CD14-positive monocyte (primary cell): ENCODE results near the gene TMOD1. TPM values are rescaled to one million over a fixed set of nuclear protein-coding genes. Genes with fewer than 3 reads are reported as not detected.

Source experiments
- DNase-seq, 3 donors: peaks; one replicate each; pipeline ENCODE4 v3.0.0-alpha.2; 2011 to 2022
- H2AFZ ChIP-seq: 2 replicates; pipeline ENCODE4 v1.6.0; 2012; ENCODE audit warnings: mild to moderate bottlenecking, low read depth, low read length, inconsistent platforms; ENCODE audit not compliant: insufficient read depth, poor library complexity, severe bottlenecking
- H3K27ac ChIP-seq, 2 donors: 1 replicate in 1 of 2; 2 replicates in 1 of 2; pipeline ENCODE4 v1.5.1; 2012 to 2013; ENCODE audit warnings: low read length in 2 of 2, control low read depth in 1 of 2, inconsistent platforms in 1 of 2, low read depth in 1 of 2, mild to moderate bottlenecking in 1 of 2
- H3K27me3 ChIP-seq, 2 donors: one replicate each; pipeline versions ENCODE4 v1.6.0 to v1.6.1; 2011 to 2013; ENCODE audit warnings: low read length in 2 of 2; ENCODE audit not compliant: control insufficient read depth in 2 of 2, insufficient read depth in 2 of 2
- H3K36me3 ChIP-seq, 2 donors: replicated peaks in 1 of 2; 1 replicate in 1 of 2; 2 replicates in 1 of 2; pipeline versions ENCODE4 v1.5.1 to v1.6.1; 2012 to 2013; ENCODE audit warnings: low read length in 2 of 2, control low read depth in 1 of 2, inconsistent platforms in 1 of 2, mild to moderate bottlenecking in 1 of 2; ENCODE audit not compliant: insufficient read depth in 2 of 2, control insufficient read depth in 1 of 2
- H3K4me1 ChIP-seq, 2 donors: 1 replicate in 1 of 2; 2 replicates in 1 of 2; pipeline versions ENCODE4 v1.5.1 to v1.6.1; 2012 to 2013; ENCODE audit warnings: low read length in 2 of 2, control low read depth in 1 of 2, inconsistent platforms in 1 of 2, mild to moderate bottlenecking in 1 of 2, moderate library complexity in 1 of 2; ENCODE audit not compliant: insufficient read depth in 2 of 2, control insufficient read depth in 1 of 2
- H3K4me2 ChIP-seq: replicated peaks from 2 replicates; pipeline ENCODE3; 2012; ENCODE audit warnings: low read length, moderate library complexity, mild to moderate bottlenecking; ENCODE audit not compliant: poor library complexity, severe bottlenecking; ENCODE audit errors: extremely low read depth
- H3K4me3 ChIP-seq, 3 experiments: fragments of 200-600 bp in 1 of 3; sonication (generic) in 1 of 3; replicated peaks in 1 of 3; 1 replicate in 2 of 3; 2 replicates in 1 of 3; pipeline ENCODE4 v1.5.1; 2011 to 2013; ENCODE audit warnings: low read length in 3 of 3, mild to moderate bottlenecking in 3 of 3, control low read depth in 2 of 3, low read depth in 2 of 3, inconsistent platforms in 1 of 3, moderate library complexity in 1 of 3
- H3K79me2 ChIP-seq: 2 replicates; pipeline ENCODE4 v1.6.0; 2012; ENCODE audit warnings: mild to moderate bottlenecking, control low read depth, inconsistent platforms, low read length, moderate library complexity; ENCODE audit not compliant: insufficient read depth
- H3K9ac ChIP-seq: 2 replicates; pipeline ENCODE4 v1.6.0; 2017; ENCODE audit warnings: low read length, mild to moderate bottlenecking; ENCODE audit not compliant: insufficient read depth, poor library complexity, severe bottlenecking
- H3K9me3 ChIP-seq, 2 donors: replicated peaks in 1 of 2; 1 replicate in 1 of 2; 2 replicates in 1 of 2; pipeline versions ENCODE4 v1.5.1 to v1.6.1; 2012 to 2013; ENCODE audit warnings: low read length in 2 of 2, control low read depth in 1 of 2; ENCODE audit not compliant: control insufficient read depth in 1 of 2, insufficient read depth in 1 of 2
- H4K20me1 ChIP-seq: 2 replicates; pipeline ENCODE4 v1.6.0; 2012; ENCODE audit warnings: mild to moderate bottlenecking, low read length, control low read depth, moderate library complexity; ENCODE audit not compliant: insufficient read depth
- H3K27ac Mint-ChIP-seq, 7 donors: one replicate each; pipeline ENCODE4 v1.8.0; 2020; ENCODE audit warnings: mild to moderate bottlenecking in 7 of 7, mixed read lengths in 7 of 7, moderate library complexity in 6 of 7, inconsistent platforms in 2 of 7
- H3K27me3 Mint-ChIP-seq, 3 donors: one replicate each; pipeline ENCODE4 v1.8.0; 2021 to 2022; ENCODE audit warnings: low read depth in 3 of 3, mild to moderate bottlenecking in 3 of 3, mixed read lengths in 3 of 3, moderate library complexity in 3 of 3, inconsistent platforms in 1 of 3
- H3K36me3 Mint-ChIP-seq, 2 donors: one replicate each; pipeline ENCODE4 v1.8.0; 2020; ENCODE audit warnings: mixed read lengths in 2 of 2, inconsistent platforms in 1 of 2, mild to moderate bottlenecking in 1 of 2
- H3K4me1 Mint-ChIP-seq: one replicate; pipeline ENCODE4 v1.8.0; 2020; ENCODE audit warnings: mild to moderate bottlenecking, mixed read lengths
- H3K4me3 Mint-ChIP-seq, 2 donors: one replicate each; pipeline ENCODE4 v1.8.0; 2020; ENCODE audit warnings: mild to moderate bottlenecking in 2 of 2, mixed read lengths in 2 of 2, moderate library complexity in 1 of 2
- H3K9me3 Mint-ChIP-seq, 7 donors: one replicate each; pipeline ENCODE4 v1.8.0; 2020 to 2022; ENCODE audit warnings: mixed read lengths in 7 of 7, mild to moderate bottlenecking in 6 of 7, moderate library complexity in 6 of 7, inconsistent platforms in 2 of 7
- CTCF ChIP-seq: fragments of 200-600 bp; IDR thresholded peaks from one replicate; pipeline ENCODE4 v1.8.0; 2022; ENCODE audit warnings: antibody characterized with exemption, mild to moderate bottlenecking
- WGBS: methylation state at CpG from one replicate; pipeline ENCODE4 v1.1.5; 2013; ENCODE audit warnings: missing lambda C conversion rate; ENCODE audit not compliant: insufficient coverage; 5-methylcytosine and 5-hydroxymethylcytosine counted together
- intact Hi-C, 2 donors: fragments of 100-400 bp; cut with micrococcal nuclease; formaldehyde crosslinking; loops; one replicate each; pipeline versions ENCODE4 v1.15.0 to v1.15.1; 2023
- polyA plus RNA-seq, 3 donors: library from polyadenylated mRNA; depleted of rRNA in 1 of 3; unstranded in 2 of 3; stranded (reverse) in 1 of 3; fragments of 300-500 nt in 2 of 3; fragments of >200 nt in 1 of 3; fragmentation: Illumina TruSeq in 2 of 3; gene quantifications; 1 replicate in 2 of 3; 2 replicates in 1 of 3; pipeline ENCODE4 v1.2.3, GENCODE V29; 2012 to 2021

Gene TMOD1
- polyA plus RNA-seq, 3 donors, result 0.09 to 0.81 (median 0.59) TPM

- peaks cover 7% of the 10 kb centered on the region for H3K4me1 Mint-ChIP-seq
Observed at GRCh38 chr9:97516111-97516510, 14.6 kb downstream of the TMOD1 start.

GRCh38 chr9:97517331-97518089 is 16.0 kb downstream of the TMOD1 start:
- no peaks in the 10 kb centered on the region for H3K36me3 Mint-ChIP-seq
- no peak overlapping the region for H3K4me3 Mint-ChIP-seq
- H3K27ac Mint-ChIP-seq, result no peak overlapping the region
- Histone ChIP-seq H3K27ac (no peak overlapping the region), H3K36me3 (no peaks in the 10 kb centered on the region), H2AFZ (no peak overlapping the region), H3K4me1 (no peaks in the 10 kb centered on the region), H3K4me2 (no peak overlapping the region), H3K4me3 (no peak overlapping the region), H3K9ac (no peak overlapping the region), H3K9me3 (no peaks in the 10 kb centered on the region), H3K79me2 (no peaks in the 10 kb centered on the region), H3K27me3 (peaks cover 12 to 20% of the 10 kb centered on the region in 2 donors), H4K20me1 (no peaks in the 10 kb centered on the region)
- H3K9me3 Mint-ChIP-seq, result peaks cover 0 to 2% (median 0%) of the 10 kb centered on the region in 7 donors
- no peak for TF ChIP-seq CTCF
- peaks cover 19 to 32% (median 25%) of the 10 kb centered on the region in 3 donors for H3K27me3 Mint-ChIP-seq
- WGBS, result 94% methylated on average over 8 of the region's 14 CpGs
- DNase-seq, result no peak
- peaks cover 7% of the 10 kb centered on the region for H3K4me1 Mint-ChIP-seq
- intact Hi-C loops, result no loop called here

More at GRCh38 chr9:97516111-97516510, 14.6 kb downstream of the TMOD1 start:
- DNase-seq, result no peak
- no peaks in the 10 kb centered on the region for H3K36me3 Mint-ChIP-seq
- Histone ChIP-seq H2AFZ (no peak overlapping the region), H3K36me3 (no peaks in the 10 kb centered on the region), H3K4me1 (no peaks in the 10 kb centered on the region), H3K9ac (no peak overlapping the region), H3K79me2 (no peaks in the 10 kb centered on the region), H3K4me3 (no peak overlapping the region), H3K4me2 (no peak overlapping the region), H4K20me1 (no peaks in the 10 kb centered on the region), H3K27me3 (peaks cover 12 to 20% of the 10 kb centered on the region in 2 donors), H3K9me3 (no peaks in the 10 kb centered on the region), H3K27ac (no peak overlapping the region)
- H3K27me3 Mint-ChIP-seq, result peaks cover 19 to 32% (median 25%) of the 10 kb centered on the region in 3 donors
- peaks cover 0 to 2% (median 0%) of the 10 kb centered on the region in 7 donors for H3K9me3 Mint-ChIP-seq
- intact Hi-C loops, result no loop called here
- WGBS, result 94% methylated on average over 2 of the region's 8 CpGs
- no peak overlapping the region for H3K4me3 Mint-ChIP-seq
- no peak for TF ChIP-seq CTCF
- H3K27ac Mint-ChIP-seq, result no peak overlapping the region
